Measurements from ENCODE around the gene PPFIBP2. TPM values are rescaled to one million over a fixed set of nuclear protein-coding genes. Genes with fewer than 3 reads are reported as not detected.
A peak's percentile ranks its signal among the peaks of the same experiment; 100 is the strongest.

Gene PPFIBP2
- total RNA-seq, 1 experiment from 2014 or later = 3.5 TPM

DNA sequence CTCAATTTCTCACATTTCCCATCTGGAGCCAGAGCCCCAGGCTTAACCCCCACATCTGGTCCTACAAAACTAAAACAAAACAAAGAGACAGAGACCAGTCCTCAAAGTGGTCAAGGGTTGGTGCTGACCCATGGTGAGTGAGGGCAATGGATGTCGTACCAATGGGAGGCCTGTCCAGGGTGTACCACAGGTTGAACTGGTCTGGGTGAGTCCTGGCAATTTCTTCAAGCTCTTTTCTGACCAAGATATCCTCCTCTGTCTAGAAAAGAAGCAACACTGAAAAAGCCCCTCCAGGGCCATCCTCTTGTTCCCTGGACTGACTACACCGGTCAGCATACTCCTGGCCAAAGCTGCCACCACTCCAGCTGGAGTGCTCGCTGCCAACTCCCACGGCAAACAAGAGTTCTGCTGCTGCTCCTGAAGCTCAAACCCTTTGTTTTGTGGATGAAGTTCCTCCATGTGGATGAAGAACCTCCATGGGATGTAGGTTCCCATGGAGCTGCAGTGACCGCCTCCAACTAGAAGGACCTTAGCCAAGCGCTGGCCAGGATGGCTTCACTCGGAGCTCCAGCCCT, 152.6 kb downstream of the PPFIBP2 start:
- DNase-seq (ENCODE audit: low spot score) = no peak

DNA sequence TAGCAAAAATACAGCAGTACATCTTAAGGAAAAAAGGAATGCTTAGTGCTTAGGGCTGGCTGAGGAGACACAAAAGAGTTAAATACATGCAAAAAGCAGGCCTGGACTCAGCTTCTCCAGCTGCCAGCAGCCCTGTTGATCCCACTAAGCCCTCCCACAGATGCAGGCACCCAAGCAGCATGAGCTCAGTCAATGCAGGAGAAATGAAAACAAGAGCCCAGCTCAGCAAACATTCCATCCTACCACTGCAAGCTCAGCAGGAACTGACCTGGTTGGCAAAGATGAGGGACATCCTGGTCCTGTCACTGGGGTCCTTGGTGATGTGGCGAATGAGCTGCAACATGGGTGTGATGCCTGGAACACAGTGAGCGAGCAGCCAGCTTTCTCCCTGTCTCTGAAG, 153.7 kb downstream of the PPFIBP2 start:
- no peak for DNase-seq (ENCODE audit: low spot score)

DNA sequence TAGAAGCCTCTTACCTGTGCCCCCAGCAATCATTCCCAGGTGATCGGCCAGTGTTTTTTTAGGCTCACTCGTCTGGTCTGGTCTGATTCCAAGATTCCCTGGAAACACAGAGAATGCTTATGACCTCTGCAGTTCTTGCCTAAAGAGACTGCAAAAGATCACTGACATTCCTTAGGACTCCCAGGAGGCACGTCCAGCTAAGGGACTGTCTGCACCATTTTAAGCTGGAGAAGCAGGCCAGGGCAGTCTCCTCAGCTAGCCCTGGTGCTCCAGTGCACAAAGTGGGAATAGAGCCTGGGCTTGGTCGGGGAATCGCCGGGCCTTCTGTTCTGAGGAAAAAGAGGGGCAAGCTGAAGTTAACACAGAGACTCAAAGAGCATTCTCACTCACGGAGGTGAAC, 154.7 kb downstream of the PPFIBP2 start:
- DNase-seq (ENCODE audit: low spot score) = no peak

DNA sequence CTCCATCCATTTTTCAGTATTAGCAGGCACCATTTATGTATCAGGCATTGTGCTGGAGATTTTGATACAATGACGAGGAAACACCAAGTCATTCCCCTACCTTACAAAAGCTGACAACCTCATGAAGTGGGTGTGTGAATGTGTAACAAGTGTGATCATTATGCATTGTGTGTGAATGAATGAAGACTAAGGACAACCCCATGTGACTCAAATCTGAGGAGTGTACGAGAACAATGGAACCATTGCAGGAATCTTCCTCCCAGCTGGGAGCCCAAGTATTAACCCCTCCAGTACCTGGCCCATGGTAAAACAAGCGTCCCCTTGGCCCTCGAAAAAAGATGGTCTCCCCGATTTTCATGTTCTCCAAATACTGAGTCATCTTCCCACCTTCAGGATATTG, 155.1 kb downstream of the PPFIBP2 start:
- no peak for DNase-seq (ENCODE audit: low spot score)

DNA sequence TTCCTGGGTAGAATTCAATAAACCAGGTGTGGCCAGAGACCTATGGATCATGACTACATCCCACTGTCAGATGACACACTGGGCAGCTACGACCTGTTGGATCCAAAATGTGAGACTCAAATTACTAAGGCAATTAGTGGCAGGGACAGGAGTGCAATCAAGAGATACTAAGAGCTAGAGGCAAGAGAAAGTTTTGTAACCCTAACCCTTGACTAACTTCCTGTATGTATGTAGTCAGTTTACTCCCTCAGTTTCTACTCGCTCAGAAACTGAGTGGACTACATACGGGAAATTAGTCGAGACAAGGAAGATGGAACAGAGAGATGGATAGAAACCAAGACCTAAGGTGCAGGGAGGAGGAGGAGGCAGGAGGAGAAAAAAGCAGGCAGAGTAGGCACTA, 156.8 kb downstream of the PPFIBP2 start:
- DNase-seq (ENCODE audit: low spot score) = no peak

DNA sequence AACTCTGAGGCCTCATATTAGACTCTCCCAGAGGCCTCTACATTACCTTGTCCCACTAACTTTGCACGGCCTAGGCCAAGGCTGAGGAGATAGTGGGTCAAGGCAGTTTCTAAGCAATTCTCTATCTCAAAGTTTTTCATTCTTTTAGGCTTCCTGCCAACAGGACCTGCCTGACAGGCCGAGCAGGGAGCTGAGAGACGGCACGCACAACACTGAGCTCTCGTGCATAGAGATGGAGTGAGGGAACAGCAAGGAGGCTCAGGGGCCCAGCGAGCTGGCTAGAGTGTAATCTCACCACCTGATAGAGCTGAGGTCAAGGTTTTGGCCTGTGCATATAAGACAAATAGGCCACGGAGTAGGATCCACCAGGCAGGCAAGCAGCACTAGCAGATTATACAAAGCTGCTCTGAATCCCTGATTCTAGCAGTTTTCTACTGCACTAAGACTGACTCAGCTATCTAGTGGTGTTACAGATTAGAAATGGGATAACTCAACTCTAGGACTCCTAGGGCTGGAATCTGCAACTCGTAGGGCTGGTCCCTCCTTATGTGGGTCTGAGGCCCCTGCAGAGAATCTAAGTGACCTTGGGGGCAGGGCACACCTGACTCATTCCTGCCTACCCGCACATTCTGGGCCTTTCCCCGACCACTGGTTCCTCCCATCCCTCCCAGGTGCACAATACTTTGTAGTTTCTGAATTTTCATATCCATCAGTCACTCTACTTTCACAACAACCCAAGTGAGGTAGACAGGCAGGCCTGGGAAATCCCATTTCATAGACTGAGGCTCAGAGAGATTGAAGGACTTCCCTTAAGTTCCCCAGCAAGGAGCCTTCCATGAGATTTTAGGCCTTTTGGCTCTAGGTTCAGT, 157.8 kb downstream of the PPFIBP2 start:
- DNase-seq (ENCODE audit: low spot score) = no peak

DNA sequence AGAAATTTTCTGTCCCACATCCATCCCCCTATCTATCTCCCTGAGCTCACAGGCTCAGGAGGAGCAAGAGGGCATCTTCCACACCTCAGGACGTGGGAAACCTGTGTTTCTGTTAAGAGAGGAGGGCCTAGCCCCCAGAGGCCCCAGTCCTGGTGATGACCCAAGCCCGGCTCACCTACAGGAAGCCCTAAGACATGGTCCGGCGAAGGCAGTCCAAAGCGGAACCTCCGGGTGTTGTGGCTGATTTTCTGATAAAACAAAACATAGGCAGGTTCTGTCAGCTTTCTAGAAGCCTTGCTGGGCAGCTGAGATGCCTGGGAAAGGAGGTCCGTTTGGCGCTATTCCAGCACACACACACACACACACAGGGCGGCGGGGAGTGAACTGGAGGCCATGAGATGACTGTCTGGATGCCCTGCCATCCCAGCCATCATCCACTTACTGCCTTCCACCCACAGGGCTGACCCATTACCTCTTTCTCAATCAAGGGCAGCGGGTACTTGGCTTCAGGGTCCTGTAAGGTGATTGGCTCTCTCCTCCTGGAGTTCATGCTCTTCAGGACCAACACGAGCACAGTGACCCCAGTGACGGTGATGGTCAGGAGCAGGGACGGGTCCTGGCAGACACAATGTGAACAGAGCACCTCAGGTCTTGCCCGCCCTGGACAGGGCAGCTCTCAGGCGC, 158.6 kb downstream of the PPFIBP2 start:
- DNase-seq (ENCODE audit: low spot score) = no peak

DNA sequence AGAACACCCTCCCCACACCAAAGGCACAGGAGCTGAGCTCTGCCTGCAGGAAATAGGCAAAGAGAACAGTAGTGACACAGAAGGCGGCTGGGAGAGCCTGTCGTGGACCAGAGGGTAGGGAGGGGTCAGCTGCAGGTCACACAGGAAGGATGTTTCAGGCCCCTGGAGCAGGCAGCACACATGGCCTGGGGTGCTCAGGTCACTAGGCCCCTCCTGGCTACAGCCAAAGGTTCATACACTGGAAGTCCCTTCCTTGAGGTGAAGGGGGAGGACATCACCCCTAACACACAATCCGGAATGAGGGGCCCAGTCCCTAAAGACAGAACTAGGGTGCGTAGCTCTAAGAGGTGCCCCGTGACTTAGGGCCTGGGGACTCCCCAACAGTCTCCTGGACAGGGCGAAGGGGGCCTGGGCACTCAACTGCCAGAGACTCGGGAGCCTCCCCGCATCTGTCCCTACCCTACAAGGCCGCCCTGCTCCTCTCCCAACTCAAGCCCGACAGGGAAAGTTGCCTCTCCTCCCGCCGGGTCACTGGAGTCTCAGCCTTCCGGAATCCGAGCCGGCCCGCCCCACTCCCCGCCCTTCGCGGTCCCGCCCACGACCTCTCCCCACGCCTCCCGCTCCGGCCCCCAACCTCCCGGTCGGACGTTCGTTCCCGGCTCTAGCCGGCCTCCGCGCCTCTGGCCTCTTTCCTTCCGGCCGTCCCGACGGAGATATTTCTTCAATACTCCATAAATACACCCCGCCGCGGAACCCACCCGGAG, 159.3 kb downstream of the PPFIBP2 start, which contains the start of gene CYB5R2:
Gene CYB5R2 (minus strand): TSS at position 541 of the 764 bp plus-strand sequence. CDS start 675 bp downstream, outside the sequence.
- DNase-seq (ENCODE audit: low spot score) = no peak

DNA sequence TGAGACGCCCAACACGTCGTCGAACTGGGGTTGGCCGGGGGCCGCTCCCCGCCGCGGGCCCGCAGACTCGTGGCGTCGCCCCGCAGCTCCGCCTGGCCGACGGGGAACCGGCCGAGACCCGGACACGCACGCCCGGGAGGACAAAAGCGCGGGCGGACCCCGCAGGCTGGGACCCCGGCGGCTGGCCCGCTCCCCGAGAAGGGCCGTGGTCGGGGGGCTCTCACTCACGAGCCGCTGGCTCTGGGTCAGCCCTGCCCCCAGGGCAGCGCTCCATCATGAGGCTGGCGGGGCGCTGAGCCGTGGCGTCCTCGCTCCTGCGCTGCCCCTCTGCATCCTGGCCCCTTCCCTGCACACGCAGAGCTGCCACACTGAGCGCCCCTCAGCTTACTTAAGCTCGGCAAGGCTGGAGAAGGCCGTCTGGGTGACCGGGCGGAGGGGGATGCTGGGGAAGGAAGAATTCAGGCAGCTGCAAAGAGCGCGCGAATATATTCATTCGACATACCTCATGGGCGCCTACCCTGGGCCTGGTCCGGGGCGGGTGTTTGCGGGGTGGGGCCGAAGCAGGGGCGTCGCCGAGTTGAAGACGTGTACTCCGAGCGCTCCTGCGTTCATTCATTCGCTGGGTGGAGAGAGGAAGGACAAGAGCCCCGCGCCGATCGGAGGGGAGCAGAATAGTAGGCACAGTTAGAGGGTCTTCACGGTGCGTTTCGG, 160.1 kb downstream of the PPFIBP2 start:
- no peak for DNase-seq (ENCODE audit: low spot score)

DNA sequence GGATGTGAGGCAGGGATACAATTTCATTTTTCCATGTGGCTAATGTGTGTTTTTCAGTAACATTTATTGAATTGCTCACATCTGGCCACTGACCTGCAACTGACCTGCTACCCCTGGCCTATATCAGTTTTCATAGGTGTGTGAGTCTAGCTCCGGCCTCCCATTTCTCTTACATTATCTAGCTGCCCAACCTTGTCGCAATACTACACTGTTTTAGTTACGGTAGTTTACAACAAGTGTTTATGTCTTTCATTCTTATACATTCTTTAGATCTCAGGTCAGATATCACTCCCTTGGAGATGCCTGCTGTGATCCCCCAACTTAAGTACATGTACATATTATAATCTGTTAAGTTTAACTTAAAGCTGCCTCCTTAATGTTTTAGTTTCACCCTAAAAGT, 161.8 kb downstream of the PPFIBP2 start:
- no peak for DNase-seq (ENCODE audit: low spot score)

DNA sequence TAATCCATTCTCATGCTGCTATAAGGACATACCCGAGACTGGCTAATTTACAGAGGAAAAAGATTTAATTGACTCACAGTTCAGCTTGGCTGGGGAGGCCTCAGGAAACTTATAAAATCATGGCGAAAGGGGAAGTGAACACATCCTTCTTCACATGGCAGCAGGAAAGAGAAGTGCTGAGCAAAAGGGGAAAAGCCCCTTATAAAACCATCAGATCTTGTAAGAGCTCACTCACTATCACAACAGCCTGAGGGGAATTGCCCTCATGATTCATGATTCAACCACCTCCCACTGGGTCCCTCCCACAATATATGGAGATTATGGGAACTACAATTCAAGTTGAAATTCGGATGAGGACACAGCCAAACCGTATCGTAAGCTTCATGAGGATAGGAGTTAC, 163.3 kb downstream of the PPFIBP2 start:
- peak; percentile 28 for DNase-seq (ENCODE audit: low spot score)

DNA sequence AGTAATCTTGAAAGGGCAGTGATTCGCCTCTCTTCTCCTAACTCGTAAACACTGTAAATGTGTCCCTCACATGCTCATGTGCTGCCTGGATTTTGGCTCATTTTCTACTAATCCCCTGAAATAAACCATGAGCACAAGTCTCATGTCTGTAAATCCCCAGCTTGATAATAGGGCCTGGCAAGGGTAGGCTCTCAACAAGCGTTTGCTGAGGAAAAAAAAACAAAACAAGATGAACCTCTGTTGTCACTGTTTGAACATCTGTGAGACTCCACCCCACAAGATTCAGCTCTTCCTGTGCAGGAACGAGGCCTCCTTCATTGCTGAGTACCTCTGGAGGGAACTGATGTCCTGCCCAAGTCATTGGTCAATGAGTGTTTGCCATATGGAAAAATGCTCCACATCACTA, 164.0 kb downstream of the PPFIBP2 start:
- no peak for DNase-seq (ENCODE audit: low spot score)

DNA sequence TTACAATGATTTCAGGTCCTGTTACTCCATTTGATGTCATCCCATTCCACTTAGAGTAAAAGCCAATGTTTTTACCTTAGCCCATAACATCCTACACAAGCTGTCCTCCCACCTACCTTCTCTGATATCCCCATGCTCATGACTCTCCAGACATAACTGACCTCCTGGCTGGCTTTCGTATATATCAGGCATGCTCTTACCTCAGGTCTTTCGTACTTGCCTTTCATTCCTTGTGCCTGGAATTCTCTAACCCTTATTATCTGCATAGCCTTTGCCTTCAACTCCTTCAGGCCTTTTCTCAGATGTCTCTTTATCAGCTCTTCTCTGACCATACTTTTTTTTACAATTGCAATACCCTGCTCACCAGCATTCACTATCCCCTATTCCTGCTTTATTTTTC, 169.8 kb downstream of the PPFIBP2 start:
- DNase-seq (ENCODE audit: low spot score) = no peak

DNA sequence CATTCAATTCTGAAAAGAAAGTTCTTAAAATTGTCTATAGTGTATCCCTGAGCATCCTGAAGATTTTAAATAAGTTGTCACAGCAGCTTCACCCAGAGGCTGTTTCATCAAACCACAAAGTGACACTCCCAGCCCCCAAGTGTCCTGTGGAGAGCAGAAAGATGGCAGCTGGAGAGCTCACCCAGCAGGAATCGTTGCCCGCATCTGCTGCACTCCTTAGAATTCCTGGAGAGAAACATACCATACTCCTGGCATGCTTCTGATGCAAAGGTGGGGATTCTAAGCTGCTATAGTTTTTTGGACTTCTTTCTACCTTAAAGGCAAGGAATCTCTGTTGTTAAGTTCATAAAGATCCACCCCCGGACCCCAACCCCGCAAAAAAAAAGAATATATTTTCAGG, 173.0 kb downstream of the PPFIBP2 start:
- no peak for DNase-seq (ENCODE audit: low spot score)

DNA sequence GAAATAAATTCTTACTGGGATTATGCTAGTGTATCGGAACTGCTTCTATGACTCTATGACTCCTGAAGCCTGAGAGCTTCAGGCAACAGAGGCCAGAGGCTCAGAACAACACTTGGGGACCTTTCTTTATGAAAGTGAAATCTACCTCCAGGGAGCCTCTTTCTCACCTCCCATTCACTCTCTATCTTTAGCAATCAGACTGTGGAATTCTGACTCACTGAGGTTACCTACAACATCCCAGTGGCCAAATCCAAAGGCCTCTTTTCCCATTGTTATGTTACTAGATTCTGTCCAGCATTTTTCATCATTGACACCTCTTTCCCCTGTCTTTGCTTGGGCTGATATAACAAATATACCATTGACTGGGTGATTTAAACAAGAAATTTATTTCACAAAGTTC, 173.6 kb downstream of the PPFIBP2 start:
- no peak for DNase-seq (ENCODE audit: low spot score)

DNA sequence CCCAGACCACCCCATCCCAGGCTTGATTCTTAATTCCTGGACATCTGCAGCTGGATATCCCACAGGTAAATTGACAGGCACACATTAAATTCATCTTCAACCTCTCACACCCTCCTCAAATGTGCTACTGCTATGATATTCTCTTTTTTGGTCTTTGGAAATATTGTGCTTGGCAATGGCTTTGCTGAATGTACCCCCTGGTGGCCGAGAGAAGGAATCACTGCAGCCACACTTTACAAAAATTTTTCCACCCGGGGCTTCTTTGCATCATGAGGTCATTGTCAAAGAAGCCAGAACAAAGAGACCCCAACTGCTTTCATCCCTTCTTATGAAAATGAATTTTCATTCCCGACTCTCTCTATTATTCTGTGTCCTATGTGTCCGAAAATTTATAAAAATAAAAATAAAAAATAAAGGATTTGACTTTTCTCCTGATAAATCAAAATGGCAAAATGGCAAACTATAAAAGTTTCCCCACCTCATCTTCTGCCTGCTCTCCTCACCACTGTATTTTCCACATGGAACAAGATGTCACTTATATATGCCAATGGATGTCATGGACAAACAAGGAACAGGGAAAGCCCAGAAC, 174.5 kb downstream of the PPFIBP2 start:
- DNase-seq (ENCODE audit: low spot score) = peak; percentile 24

DNA sequence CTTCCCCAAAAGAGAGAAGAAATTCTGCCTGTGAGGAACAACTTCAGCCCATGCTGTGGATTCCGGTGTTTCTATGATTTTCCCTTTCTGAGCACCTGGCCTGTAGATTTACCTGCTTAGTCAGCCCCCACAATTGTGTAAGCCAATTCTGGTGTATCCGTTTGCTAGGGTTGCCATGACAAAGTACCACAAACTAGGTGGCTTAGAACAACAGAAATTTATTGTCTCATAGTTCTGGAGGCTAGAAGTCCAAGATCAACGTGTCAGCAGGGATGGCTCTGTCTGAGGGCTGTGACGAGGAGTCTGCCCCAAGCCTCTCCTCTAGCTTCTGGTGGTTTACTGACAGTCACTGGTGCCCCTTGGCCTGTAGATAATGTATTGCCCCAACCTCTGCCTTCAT, 175.4 kb downstream of the PPFIBP2 start:
- no peak for DNase-seq (ENCODE audit: low spot score)

DNA sequence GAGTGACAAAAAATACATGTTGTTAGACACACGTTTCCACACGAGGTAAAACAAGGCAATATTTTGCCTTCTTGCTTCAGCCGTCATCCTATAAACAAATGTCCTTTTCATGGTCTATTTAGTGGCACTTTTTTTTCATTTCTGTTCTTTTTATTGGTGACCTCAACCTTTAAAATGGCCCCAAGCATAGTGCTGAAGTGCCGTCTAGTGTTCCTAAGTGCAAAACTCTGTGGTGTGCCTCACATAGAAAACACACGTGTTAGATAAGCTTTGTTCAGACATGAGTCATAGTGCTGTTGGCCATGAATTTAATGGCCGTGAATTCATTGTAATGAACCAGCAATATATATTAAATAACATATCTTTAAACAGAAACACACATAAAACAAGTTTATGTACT, 176.8 kb downstream of the PPFIBP2 start:
- peak; percentile 43 for DNase-seq (ENCODE audit: low spot score)

DNA sequence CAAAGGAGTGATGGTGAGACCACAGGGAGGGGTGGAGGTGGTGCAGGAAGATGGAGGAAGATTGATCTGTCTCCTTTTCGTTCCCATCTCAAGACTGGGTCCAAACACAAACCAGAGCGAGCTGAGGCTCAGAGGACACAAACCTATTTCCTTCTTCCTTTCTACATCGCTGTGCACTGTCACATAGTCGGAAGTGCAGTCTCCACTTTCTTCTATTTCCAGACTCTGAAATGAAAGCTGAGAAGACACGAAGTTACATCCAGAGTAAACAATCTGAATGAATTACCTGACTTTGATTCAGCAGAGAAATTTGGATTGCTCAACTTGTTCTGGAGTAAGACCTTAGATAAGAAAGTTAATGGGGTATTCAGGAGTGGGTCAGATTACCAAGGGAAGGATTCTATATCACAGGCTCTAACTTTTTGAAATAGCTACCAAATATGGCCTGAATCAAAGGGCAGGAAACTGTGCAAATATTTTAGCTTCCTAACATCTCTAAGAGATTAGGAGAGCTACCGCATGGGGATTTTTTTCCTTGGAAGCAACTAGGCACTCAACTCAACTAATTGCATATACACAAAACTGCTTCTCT, 178.1 kb downstream of the PPFIBP2 start:
- DNase-seq (ENCODE audit: low spot score) = no peak

DNA sequence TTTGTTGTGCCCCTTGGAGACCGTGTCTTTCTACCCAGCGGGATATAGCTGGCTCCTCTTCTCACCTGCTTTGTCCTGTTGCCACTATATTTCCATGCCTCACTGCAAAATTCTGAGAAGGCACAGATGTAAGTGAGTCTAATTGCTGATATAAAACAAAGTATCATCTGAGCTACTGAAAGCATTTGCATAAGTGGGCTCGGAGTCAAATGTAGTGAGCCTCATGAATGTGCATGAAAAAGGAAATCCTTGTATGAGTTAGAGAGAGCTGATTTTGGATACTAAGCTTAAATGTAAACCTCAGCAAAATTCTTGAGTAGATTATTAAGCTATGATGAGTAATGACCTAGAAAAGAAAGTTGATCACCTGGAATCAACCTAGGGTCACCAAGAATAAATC, 178.6 kb downstream of the PPFIBP2 start:
- no peak for DNase-seq (ENCODE audit: low spot score)

DNA sequence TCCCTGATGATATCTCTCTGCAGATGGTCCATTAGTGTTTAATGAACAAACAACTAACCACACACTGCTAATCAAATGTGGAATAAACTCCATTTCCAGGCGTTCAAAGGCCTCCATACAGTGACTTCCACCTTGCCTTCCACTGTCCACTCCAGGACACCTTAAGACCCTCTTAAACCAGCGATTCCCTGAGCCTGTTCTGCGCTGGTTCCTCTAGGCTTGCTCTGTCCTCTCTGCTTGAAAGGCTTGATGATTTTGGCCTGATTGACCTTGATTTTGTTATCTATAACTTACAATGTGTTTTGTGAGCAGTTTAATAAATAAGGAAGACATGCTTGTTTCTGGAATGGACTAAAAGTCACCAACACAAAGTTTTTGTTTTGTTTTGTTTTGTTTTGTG, 180.4 kb downstream of the PPFIBP2 start:
- no peak for DNase-seq (ENCODE audit: low spot score)

All from H4 (cell line).